Activated T-helper 1 cell treated with anti-CD3 and anti-CD28 coated beads, Interleukin-12 subunit alpha, Interleukin-12 subunit beta, Interleukin-2, Interleukin-4 antibody, amounts not matched to agents 30 ng/mL and 10 ng/mL and 1 ng/mL, durations not matched to agents 14 hours and 24 hours and 36 hours (primary cell): ENCODE results near the gene AGO4. TPM values are rescaled to one million over a fixed set of nuclear protein-coding genes. Genes with fewer than 3 reads are reported as not detected.
"Not testable (repeated sequence)": the region's sequence is repeated elsewhere in the genome, so short reads cannot be mapped to it uniquely, and the experiment has no call there.

Experiments
- DNase-seq: peaks from one replicate; pipeline ENCODE4 v3.0.0; 2021; ENCODE audit warnings: low spot score
- H3K27ac Mint-ChIP-seq: one replicate; pipeline ENCODE4 v1.8.0; 2021; ENCODE audit warnings: mild to moderate bottlenecking, mixed read lengths
- H3K27me3 Mint-ChIP-seq: one replicate; pipeline ENCODE4 v1.8.0; 2022; ENCODE audit warnings: mild to moderate bottlenecking, moderate library complexity, mixed read lengths; ENCODE audit not compliant: insufficient read depth
- H3K36me3 Mint-ChIP-seq: one replicate; pipeline ENCODE4 v1.8.0; 2021; ENCODE audit warnings: low read depth, mixed read lengths
- H3K4me1 Mint-ChIP-seq: one replicate; pipeline ENCODE4 v1.8.0; 2021; ENCODE audit warnings: low read depth, mixed read lengths
- H3K4me3 Mint-ChIP-seq: one replicate; pipeline ENCODE4 v1.8.0; 2021; ENCODE audit warnings: mild to moderate bottlenecking, moderate library complexity, mixed read lengths
- H3K9me3 Mint-ChIP-seq: one replicate; pipeline ENCODE4 v1.8.0; 2021; ENCODE audit warnings: mixed read lengths
- intact Hi-C: fragments of 100-400 bp; cut with micrococcal nuclease; formaldehyde crosslinking; loops from one replicate; pipeline ENCODE4 v1.15.1; 2024
- total RNA-seq: library from RNA; stranded (reverse); gene quantifications from 2 replicates; pipeline ENCODE4 v1.2.3, GENCODE V29; 2022

The AGO4 gene
- total RNA-seq: 7.5 and 8.0 TPM in 2 replicates

DNA sequence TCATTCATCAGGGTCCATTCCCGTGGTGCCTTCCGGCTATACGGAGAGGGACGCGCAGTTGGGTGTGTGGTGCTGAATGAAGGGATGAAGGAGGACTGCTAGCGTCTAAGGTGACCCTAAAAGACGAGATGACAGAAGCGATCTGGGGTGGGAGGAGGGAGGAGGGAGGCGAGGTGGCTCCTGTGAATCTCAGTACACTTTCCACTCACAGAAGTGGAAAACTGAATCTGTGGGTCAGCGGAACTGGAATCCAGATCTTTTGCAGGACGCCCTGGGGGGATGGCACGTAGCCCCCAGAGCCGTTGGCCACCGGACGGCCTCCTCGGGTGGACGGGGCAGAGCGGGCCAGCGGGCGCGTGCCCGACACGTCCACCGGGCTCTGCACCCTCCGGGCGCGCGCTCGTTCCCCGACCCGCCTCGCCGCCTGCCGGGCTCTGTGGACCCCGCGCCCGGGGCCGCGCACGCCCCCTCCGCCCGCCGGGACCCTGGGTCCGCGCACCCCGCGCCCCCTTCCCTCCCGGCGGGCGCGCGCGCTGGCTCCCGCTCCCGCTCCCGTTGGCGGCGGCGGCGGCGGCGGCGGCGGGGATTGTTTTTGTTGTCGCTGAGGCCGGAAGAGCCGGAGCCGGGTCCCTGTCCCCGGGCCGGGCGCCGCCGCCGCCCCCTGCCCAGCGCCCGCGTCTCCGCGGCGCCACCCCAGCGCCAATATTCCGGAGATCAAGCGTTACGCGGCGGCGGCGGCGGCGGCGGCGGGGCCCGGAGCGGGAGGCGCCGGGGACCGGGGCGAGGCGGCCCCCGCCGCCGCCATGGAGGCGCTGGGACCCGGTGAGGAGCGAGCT, at the start of gene AGO4:
TSS of gene AGO4 (plus strand) at position 403 of the 836 bp plus-strand sequence. CDS start at position 804, 401 bp downstream.
- H3K27ac Mint-ChIP-seq: peak within 1 kb of the TSS; percentile 92

DNA sequence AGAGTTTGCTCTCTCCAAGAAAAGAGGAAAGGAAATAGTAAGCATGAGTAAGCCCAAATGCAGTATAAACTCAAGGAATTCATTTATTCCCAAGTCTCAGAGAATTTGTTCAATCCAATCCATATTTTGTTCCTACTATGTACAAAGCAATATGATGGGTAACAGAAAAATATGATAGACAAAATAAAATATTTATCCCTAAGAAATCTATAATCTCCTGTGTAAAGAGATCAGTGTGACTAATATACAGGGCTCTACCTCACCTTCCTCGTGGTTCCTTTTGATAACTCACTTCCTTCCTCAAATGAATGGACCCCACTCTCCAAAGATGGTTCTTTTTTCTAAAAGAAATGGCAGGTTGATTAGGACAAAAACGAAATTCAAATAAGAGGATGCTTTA, 45.7 kb upstream of the AGO4 start:
- intact Hi-C loops: no loop called here
- peaks cover 20% of the 10 kb centered on the region for H3K4me1 Mint-ChIP-seq
- H3K36me3 Mint-ChIP-seq: peaks cover 40% of the 10 kb centered on the region
- no peak overlapping the region for H3K4me3 Mint-ChIP-seq
- H3K9me3 Mint-ChIP-seq: no peaks in the 10 kb centered on the region
- no peak overlapping the region for H3K27ac Mint-ChIP-seq
- no peak for DNase-seq
- H3K27me3 Mint-ChIP-seq: no peaks in the 10 kb centered on the region

More for the DNA sequence above, at the start of gene AGO4:
- Mint-ChIP-seq H3K36me3 (peaks cover 4% of the 10 kb centered on the region), H3K9me3 (no peaks in the 10 kb centered on the region), H3K4me3 (peak within 1 kb of the TSS; percentile 94), H3K4me1 (peaks cover 31% of the 10 kb centered on the region), H3K27me3 (no peaks in the 10 kb centered on the region)
- intact Hi-C loops: loop anchor here (5.0 kb wide), 1 partner anchor 124 kb away; the partner anchor contains the start of gene AGO3
- peak; percentile 13 for DNase-seq

DNA sequence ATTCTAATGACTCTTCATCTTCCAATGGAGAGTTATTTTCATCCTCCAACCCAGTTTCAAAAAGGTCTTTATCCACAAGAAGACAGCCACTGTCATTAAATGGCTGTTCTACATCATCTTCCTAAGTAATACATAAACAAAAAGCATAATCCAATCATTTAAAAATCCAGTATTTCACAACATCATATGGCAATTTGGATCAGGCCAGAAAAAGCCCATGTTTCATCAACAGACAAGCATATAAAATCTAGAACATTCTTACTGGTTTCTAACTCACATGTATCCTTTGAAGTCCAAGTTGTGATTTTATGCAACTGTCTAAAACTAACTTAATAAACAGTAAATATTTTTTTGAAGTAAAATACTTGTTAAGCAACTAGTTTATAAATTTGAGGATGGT, 44.6 kb upstream of the AGO4 start:
- H3K4me1 Mint-ChIP-seq: peaks cover 20% of the 10 kb centered on the region
- H3K9me3 Mint-ChIP-seq: no peaks in the 10 kb centered on the region
- DNase-seq: no peak
- intact Hi-C loops: no loop called here
- H3K4me3 Mint-ChIP-seq: no peak overlapping the region
- H3K27ac Mint-ChIP-seq: no peak overlapping the region
- H3K36me3 Mint-ChIP-seq: peaks cover 35% of the 10 kb centered on the region
- no peaks in the 10 kb centered on the region for H3K27me3 Mint-ChIP-seq

DNA sequence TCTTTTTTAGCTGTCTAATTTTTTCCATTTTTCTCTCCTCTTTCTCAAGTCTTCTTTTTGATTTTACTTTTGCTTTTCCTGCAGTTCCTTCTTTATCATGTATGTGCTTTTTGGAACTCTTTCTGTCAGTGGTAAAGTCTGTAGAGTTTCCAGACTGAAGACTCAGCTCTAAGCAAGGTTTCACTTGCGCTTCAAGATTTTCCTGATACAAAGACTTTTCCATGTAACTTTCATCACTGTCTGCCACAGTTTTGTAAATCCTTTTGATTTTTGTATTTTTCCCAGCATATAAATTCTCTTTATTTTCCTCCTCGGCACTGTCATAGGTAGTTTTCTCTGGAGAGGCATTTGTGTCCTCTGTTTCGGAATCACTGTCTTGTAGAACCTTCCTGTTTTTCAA, 43.5 kb upstream of the AGO4 start:
- peaks cover 33% of the 10 kb centered on the region for H3K36me3 Mint-ChIP-seq
- no peaks in the 10 kb centered on the region for H3K9me3 Mint-ChIP-seq
- no peak overlapping the region for H3K27ac Mint-ChIP-seq
- intact Hi-C loops: no loop called here
- no peak overlapping the region for H3K4me3 Mint-ChIP-seq
- DNase-seq: no peak
- H3K27me3 Mint-ChIP-seq: no peaks in the 10 kb centered on the region
- H3K4me1 Mint-ChIP-seq: peaks cover 28% of the 10 kb centered on the region

DNA sequence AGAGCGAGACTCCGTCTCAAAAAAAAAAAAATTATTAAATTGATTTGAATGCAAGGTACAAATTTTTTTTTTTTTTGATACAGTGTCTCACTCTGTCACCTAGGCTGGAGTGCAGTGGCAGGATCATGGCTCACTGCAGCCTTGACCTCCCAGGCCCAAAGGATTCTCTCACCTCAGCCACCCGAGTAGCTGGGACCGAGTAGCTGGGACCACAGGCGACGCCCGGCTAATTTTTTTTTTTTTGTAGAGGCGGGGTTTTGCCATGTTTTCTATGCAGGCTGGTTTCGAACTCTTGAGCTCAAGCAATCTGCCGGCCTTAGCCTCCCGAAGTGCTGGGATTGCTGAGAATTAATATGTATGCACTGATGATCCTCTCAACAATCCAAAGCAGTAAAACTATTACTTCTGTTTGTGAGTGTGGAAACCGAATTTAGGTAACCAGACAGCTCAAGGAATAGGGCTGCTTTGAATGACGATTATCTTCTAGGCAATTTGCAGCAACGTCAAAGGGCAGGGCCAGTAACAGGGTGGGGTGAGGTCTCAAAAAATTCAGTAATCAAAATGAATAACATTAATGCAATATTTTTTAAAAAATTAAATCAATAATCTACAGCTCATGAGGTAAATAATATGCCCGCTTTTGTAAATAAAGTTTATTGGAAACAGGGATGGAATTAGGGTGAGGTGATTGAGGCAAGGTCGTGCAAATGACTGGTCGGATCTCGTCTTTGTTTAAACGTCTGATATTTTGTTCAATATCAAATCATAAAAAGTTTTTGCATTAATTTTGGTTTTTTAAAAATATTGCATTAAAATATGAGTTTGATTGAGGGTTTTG, 39.2 kb upstream of the AGO4 start:
- DNase-seq: no peak
- Mint-ChIP-seq H3K4me1 (peaks cover 30% of the 10 kb centered on the region), H3K9me3 (no peaks in the 10 kb centered on the region), H3K4me3 (peak overlapping the region; percentile 88), H3K27me3 (no peaks in the 10 kb centered on the region), H3K27ac (peak overlapping the region; percentile 76), H3K36me3 (peaks cover 9% of the 10 kb centered on the region)
- intact Hi-C loops: loop anchor here (1.0 to 2.0 kb wide), 2 partner anchors 50 to 576 kb away; partner anchors contain the start of genes C1orf216 and SFPQ

DNA sequence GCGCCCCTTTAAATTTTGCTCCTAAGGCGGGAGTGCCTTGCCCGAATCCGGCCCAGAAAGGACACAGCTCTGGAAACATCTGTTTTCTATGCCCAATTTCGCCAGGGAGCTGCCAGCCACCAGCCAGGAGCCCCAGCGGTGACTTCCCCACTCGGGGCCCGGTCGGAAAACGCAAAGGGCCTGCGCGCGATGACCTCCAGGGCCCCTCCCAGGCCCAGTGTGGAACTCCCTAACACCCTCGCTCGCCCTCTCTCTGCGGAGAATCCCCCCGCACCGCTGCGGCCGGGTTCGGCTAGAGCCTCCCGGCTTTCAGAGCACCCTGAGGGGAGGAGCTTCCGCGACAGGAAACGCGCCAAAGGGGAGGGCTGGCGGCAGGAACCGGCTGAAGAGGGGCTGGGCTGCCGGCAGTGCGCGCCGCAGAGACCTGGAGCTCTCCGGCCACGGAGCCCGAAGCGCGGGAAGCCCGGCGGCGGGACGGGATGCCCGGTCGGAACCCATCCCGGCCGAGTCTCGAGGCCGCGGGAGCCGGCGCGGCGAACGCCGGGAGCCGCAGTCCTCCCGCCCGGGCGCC, 38.5 kb upstream of the AGO4 start:
- H3K27me3 Mint-ChIP-seq: no peaks in the 10 kb centered on the region
- H3K36me3 Mint-ChIP-seq: peaks cover 6% of the 10 kb centered on the region
- H3K4me3 Mint-ChIP-seq: peak overlapping the region; percentile 88
- H3K9me3 Mint-ChIP-seq: no peaks in the 10 kb centered on the region
- H3K27ac Mint-ChIP-seq: peak overlapping the region; percentile 76
- DNase-seq: peak; percentile 86
- intact Hi-C loops: loop anchor here (1.0 to 2.0 kb wide), 2 partner anchors 51 to 576 kb away; partner anchors contain the start of genes C1orf216 and SFPQ
- H3K4me1 Mint-ChIP-seq: peaks cover 25% of the 10 kb centered on the region

DNA sequence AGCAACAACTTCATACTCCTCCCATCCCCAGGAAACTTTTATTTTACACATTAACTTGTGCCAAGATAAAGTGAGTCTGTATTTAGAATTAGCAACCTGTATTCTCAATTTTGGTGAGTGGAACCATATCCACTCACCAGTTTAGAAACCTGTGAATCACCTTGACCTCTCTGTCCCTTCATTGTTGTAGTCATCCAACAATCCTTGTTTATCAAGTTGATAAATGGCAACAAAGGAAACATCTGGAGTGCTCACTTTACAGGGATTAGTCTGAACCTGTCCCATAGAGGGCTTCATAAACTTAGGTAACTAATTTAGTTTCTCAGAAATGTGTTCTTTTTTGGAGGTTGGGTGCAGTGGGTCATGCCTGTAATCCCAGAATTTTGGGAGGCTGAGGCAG, 34.1 kb upstream of the AGO4 start:
- Mint-ChIP-seq H3K4me1 (peaks cover 13% of the 10 kb centered on the region), H3K27me3 (no peaks in the 10 kb centered on the region), H3K9me3 (no peaks in the 10 kb centered on the region), H3K36me3 (peaks cover 4% of the 10 kb centered on the region), H3K27ac (no peak overlapping the region), H3K4me3 (no peak overlapping the region)
- DNase-seq: no peak
- intact Hi-C loops: loop anchor here (1.0 to 5.0 kb wide), 6 partner anchors 47 to 921 kb away; no protein-coding TSS in a partner anchor

DNA sequence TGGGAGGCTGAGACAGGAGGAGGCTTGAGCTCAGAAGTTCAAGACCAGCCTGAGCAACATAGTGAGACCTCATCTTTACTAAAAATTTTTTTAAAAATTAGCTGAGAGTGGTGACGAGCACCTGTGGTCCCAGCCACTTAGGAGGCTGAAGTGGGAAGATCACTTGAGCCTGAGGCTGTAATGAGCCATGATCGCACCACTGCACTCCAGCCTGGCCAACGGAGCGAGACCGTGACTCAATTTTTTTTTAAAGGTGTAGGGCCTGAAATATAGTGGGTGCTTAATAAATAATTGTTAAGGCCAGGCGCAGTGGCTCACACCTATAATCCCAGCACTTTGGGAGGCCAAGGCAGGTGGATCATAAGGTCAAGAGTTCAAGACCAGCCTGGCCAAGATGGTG, 31.6 kb upstream of the AGO4 start:
- H3K4me3 Mint-ChIP-seq, intact Hi-C loops, H3K9me3 Mint-ChIP-seq, H3K27me3 Mint-ChIP-seq, H3K36me3 Mint-ChIP-seq, DNase-seq, H3K27ac Mint-ChIP-seq: not testable (repeated sequence)
- peaks cover 11% of the 10 kb centered on the region for H3K4me1 Mint-ChIP-seq

DNA sequence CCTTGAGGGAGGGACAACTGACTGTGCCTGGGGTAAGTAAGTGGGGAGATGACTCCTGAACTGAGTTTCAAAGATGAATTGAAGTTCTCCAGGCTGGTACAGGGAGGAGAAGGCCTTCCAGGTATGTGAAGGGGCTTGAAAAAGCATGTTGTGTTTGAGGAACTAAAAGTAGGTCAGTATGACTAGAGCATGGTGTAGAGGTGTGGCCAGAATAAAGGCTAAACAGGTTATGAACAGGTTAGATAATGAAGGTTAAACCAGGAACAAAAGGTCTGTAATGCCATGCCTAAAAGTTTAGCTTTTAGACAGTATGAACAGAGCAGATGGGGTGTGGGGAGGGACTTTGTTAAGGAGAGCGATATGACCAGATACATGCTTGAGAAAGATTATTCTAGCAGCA, 30.7 kb upstream of the AGO4 start:
- no peaks in the 10 kb centered on the region for H3K27me3 Mint-ChIP-seq
- no peak overlapping the region for H3K27ac Mint-ChIP-seq
- intact Hi-C loops: no loop called here

DNA sequence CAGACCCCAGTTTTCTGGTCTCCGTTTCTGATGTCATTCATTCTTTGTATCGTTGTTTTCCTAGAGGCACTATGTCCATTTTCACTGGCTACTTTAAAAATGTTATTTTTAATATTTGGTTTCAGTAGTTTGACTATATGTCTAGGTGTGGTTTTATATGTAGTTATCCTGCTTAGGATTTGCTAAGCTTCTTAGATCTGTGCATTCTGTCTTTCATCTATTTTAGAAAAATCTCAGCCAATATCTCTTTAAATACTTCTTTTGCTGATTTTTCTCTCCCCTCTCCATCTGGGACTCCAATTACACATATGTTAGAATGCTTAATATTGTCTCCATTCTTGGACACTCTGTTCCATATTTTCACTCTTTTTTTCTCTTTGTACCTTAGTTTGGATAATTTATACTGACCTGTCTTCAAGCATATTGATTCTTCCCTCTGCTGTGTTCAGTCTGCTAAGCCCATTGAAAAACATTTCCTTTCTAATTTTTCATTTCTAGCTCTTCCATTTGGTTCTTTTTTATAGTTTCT, 24.7 kb upstream of the AGO4 start:
- Mint-ChIP-seq H3K36me3 (no peaks in the 10 kb centered on the region), H3K4me1 (peaks cover 11% of the 10 kb centered on the region), H3K9me3 (no peaks in the 10 kb centered on the region), H3K27ac (no peak overlapping the region), H3K4me3 (no peak overlapping the region), H3K27me3 (peaks cover 3% of the 10 kb centered on the region)
- no peak for DNase-seq
- intact Hi-C loops: no loop called here

More for the DNA sequence above, 30.7 kb upstream of the AGO4 start:
- H3K4me1 Mint-ChIP-seq: peaks cover 11% of the 10 kb centered on the region
- no peak overlapping the region for H3K4me3 Mint-ChIP-seq
- H3K9me3 Mint-ChIP-seq: no peaks in the 10 kb centered on the region
- DNase-seq: no peak
- H3K36me3 Mint-ChIP-seq: no peaks in the 10 kb centered on the region

DNA sequence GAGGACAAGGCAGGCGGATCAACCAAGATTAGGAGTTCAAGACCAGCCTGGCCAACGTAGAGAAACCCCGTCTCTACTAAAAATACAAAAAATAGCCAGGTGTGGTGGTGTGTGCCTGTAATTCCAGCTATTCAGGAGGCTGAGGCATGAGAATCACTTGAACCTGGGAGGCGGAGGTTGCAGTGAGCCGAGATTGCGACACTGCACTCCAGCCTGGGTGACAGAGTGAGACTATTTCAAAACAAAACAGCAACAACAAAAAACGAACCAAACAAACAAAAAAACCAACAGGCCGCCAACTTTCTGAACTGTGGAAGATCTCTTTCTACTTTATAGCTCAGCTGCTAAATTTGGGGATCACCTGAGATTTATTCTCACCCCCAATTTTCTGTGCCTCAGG, 23.5 kb upstream of the AGO4 start:
- not testable (repeated sequence) for H3K4me1 Mint-ChIP-seq

DNA sequence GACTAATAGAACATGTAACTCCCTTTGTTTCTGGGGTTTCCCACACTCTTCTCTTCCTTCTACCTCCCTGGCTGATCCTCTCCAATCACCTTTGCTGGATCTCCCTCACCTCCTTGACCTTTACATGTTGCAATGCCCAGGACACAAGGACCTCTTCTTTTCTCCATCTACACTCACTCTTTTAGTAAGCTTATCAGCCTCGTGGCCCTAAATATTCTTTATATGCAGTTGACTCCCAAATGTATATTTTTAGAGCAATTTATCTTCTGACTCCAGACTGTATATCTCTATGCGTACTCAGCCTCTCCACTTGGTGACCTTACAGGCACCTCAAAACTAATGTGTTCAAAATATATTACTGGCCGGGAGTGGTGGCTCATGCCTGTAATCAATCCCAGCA, 19.7 kb upstream of the AGO4 start:
- intact Hi-C loops: no loop called here
- H3K27me3 Mint-ChIP-seq: peaks cover 4% of the 10 kb centered on the region

More for the DNA sequence above, 23.5 kb upstream of the AGO4 start:
- H3K9me3 Mint-ChIP-seq, H3K4me3 Mint-ChIP-seq, intact Hi-C loops, H3K27me3 Mint-ChIP-seq, H3K27ac Mint-ChIP-seq, DNase-seq, H3K36me3 Mint-ChIP-seq: not testable (repeated sequence)

More for the DNA sequence above, 19.7 kb upstream of the AGO4 start:
- H3K9me3 Mint-ChIP-seq: no peaks in the 10 kb centered on the region
- no peaks in the 10 kb centered on the region for H3K36me3 Mint-ChIP-seq
- no peak overlapping the region for H3K4me3 Mint-ChIP-seq
- H3K4me1 Mint-ChIP-seq: no peaks in the 10 kb centered on the region
- H3K27ac Mint-ChIP-seq: no peak overlapping the region
- DNase-seq: no peak
